Measurements from ENCODE around the gene ELF2.

DNA sequence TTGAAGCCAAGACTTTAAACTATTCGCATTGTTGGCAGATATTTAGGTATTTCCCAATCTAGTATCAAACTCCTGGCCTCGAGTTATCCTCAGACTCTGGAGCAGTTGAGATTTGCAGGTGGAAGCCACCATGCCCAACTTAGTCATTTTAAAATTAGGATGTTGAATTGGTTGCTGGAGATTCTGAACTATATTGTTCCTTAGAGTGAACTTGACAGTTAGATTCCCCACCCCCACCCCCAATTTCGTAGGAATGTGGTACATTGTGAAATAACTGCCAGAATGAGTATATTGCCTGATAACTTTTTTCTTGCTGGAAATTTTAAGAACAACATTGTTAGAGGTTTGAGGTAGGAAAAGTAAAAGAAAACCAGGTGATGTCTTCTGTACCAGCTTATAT, 159.2 kb downstream of the ELF2 start:
- TF ChIP-seq, protein P1, sequence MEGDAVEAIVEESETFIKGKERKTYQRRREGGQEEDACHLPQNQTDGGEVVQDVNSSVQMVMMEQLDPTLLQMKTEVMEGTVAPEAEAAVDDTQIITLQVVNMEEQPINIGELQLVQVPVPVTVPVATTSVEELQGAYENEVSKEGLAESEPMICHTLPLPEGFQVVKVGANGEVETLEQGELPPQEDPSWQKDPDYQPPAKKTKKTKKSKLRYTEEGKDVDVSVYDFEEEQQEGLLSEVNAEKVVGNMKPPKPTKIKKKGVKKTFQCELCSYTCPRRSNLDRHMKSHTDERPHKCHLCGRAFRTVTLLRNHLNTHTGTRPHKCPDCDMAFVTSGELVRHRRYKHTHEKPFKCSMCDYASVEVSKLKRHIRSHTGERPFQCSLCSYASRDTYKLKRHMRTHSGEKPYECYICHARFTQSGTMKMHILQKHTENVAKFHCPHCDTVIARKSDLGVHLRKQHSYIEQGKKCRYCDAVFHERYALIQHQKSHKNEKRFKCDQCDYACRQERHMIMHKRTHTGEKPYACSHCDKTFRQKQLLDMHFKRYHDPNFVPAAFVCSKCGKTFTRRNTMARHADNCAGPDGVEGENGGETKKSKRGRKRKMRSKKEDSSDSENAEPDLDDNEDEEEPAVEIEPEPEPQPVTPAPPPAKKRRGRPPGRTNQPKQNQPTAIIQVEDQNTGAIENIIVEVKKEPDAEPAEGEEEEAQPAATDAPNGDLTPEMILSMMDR (conservative IDR thresholded peaks at IDR 0.05 in 1 of 2, IDR thresholded peaks at IDR 0.05 in 1 of 2; ENCODE audit: low read depth in 1 of 2, low read length in 2 of 2): no peak
- TF ChIP-seq EZH2 (IDR thresholded peaks at IDR 0.05; ENCODE audit: low read length, missing control alignments): no peak

Measured in fibroblast of lung (primary cell).